HepG2 (cell line): ENCODE measurements around the gene ZNF629. TPM values are rescaled to one million over a fixed set of nuclear protein-coding genes. Genes with fewer than 3 reads are reported as not detected.

Source experiments
- ARHGAP35 ChIP-seq: sonication (generic); formaldehyde crosslinking; IDR thresholded peaks from 2 replicates; pipeline ENCODE4 v1.9.0; 2022; ENCODE audit warnings: mild to moderate bottlenecking, inconsistent platforms, moderate library complexity, missing genetic modification reagents, borderline replicate concordance
- ETV6 ChIP-seq: sonication (generic); formaldehyde crosslinking; conservative IDR thresholded peaks from 2 replicates; pipeline ENCODE4 v1.4.0; 2020; ENCODE audit warnings: missing genetic modification reagents
- HNF1B ChIP-seq: sonication (generic); formaldehyde crosslinking; IDR thresholded peaks from 2 replicates; pipeline ENCODE4 v1.5.1; 2020; ENCODE audit warnings: mild to moderate bottlenecking, moderate library complexity, missing genetic modification reagents
- MED8 ChIP-seq: sonication (generic); formaldehyde crosslinking; IDR thresholded peaks from 2 replicates; pipeline ENCODE4 v1.8.1; 2023; ENCODE audit warnings: mild to moderate bottlenecking, missing genetic modification reagents; ENCODE audit not compliant: insufficient replicate concordance
- REPIN1 ChIP-seq: sonication (generic); formaldehyde crosslinking; IDR thresholded peaks from 2 replicates; pipeline ENCODE4 v1.8.0; 2022; ENCODE audit warnings: missing genetic modification reagents, low read depth, mild to moderate bottlenecking, borderline replicate concordance
- TP53 ChIP-seq: sonication (generic); formaldehyde crosslinking; conservative IDR thresholded peaks from 2 replicates; pipeline ENCODE4 v1.4.0; 2020; ENCODE audit warnings: missing genetic modification reagents
- TRIM22 ChIP-seq: fragments of 450-650 bp; IDR thresholded peaks from 2 replicates; pipeline ENCODE4 v1.6.1; 2017
- USF2 ChIP-seq, 2 experiments: sonication (generic) in 1 of 2; formaldehyde crosslinking in 1 of 2; IDR thresholded peaks; 2 replicates each; pipeline versions ENCODE4 v1.5.1 to v1.6.1; 2011 to 2020; ENCODE audit warnings: borderline replicate concordance in 1 of 2, low read depth in 1 of 2, low read length in 1 of 2, mild to moderate bottlenecking in 1 of 2, missing genetic modification reagents in 1 of 2, moderate library complexity in 1 of 2
- ZNF180 ChIP-seq: sonication (generic); formaldehyde crosslinking; IDR thresholded peaks from 2 replicates; pipeline ENCODE4 v1.4.0; 2020; ENCODE audit warnings: low read depth, missing genetic modification reagents, borderline replicate concordance
- ZNF432 ChIP-seq: sonication (generic); formaldehyde crosslinking; IDR thresholded peaks from 2 replicates; pipeline ENCODE4 v1.5.0; 2020; ENCODE audit warnings: missing genetic modification reagents, mild to moderate bottlenecking, borderline replicate concordance
- ZNF703 ChIP-seq: sonication (generic); formaldehyde crosslinking; IDR thresholded peaks from 2 replicates; pipeline ENCODE4 v1.5.1; 2020; ENCODE audit warnings: missing genetic modification reagents, mild to moderate bottlenecking, moderate library complexity, borderline replicate concordance
- ZNF704 ChIP-seq: sonication (generic); formaldehyde crosslinking; IDR thresholded peaks from 2 replicates; pipeline ENCODE4 v1.8.1; 2023; ENCODE audit warnings: mild to moderate bottlenecking, inconsistent platforms, moderate library complexity, missing genetic modification reagents, borderline replicate concordance
- polyA plus RNA-seq, 8 experiments: library from polyadenylated mRNA; depleted of rRNA in 3 of 8; stranded (reverse) in 7 of 8; unstranded in 1 of 8; fragments of >200 nt; fragmentation: Illumina TruSeq in 4 of 8; extraction: Trizol in 4 of 8; gene quantifications; 2 replicates each; pipeline versions ENCODE4 v1.2.1 to v1.2.3, GENCODE V29; 2011 to 2016; ENCODE audit warnings: low read depth in 4 of 8, missing spikeins in 1 of 8, mixed read lengths in 1 of 8; ENCODE audit not compliant: insufficient read depth in 1 of 8
- total RNA-seq, 5 experiments: library from RNA; depleted of rRNA; stranded (reverse); fragments of >200 nt; fragmentation: Illumina TruSeq; extraction: Trizol; gene quantifications; 2 replicates each; pipeline ENCODE4 v1.2.3, GENCODE V29; 2016; ENCODE audit warnings: low read depth in 1 of 5
- TF ChIP-seq, protein P1 (sequence below): sonication (generic); formaldehyde crosslinking; IDR thresholded peaks from 2 replicates; pipeline ENCODE4 v1.5.0; 2020; ENCODE audit warnings: mild to moderate bottlenecking, missing genetic modification reagents, borderline replicate concordance
- TF ChIP-seq, protein P2 (sequence below): sonication (generic); formaldehyde crosslinking; IDR thresholded peaks from 2 replicates; pipeline ENCODE4; 2020; ENCODE audit warnings: missing genetic modification reagents, mild to moderate bottlenecking, borderline replicate concordance

The ZNF629 gene
- total and polyA plus RNA-seq, 2 of the 13 experiments (the other 11 are each of a cell fraction or from before 2014, with no cell fraction given) = 6.1 to 16.5 TPM

DNA sequence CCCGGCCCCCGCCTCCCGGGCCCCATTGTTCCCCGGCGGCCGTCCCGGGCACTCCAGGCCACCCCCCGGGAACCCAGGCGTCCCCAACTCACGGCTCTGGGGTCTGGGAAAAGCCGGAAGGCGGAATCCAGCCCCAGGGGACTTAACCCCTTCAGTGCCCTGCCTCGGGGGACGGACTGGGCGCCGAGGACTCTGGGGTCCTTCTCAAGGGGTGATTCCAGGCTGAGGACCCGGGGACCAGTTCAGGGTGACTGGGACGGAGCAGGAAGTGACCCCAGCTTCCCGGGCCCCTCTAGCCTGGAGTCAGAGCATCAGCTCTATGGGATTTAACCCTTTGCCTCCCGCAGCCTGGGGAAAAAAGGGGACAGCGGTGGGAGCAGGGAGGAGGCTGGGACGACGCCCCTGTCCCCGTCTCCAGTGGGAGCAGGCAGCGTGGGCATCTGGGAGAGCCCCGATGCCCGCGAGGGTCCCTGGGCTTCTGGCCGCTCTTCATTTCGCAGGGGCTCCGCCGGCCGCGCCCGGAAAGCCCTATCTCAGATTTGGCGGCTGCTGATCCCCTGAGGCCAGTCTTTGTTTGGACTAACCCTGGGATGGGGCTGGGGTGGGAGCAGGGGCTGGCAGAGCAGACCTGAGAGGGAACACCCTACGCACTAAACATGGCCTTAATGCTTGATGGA is at the start of gene ZNF629 (continued):
- TF ChIP-seq USF2 (IDR thresholded peaks at IDR 0.05; ENCODE audit: low read depth, low read length) (no peak), USF2 (CRISPR knock-in tag; IDR thresholded peaks at IDR 0.05; ENCODE audit: borderline replicate concordance) (no peak), HNF1B (CRISPR knock-in tag) (0 out of 2 replicates have a peak, but pooled peaks have one; percentile 30), ZNF180 (no peak), REPIN1 (peak; percentile 58; the same call in 1 of the 2 replicates), TRIM22 (no peak), ZNF432 (CRISPR knock-in tag) (no peak), ETV6 (peak; percentile 82), ZNF704 (CRISPR knock-in tag) (no peak), MED8 (CRISPR knock-in tag) (peak; percentile 57), TP53 (CRISPR knock-in tag) (no peak), ARHGAP35 (CRISPR knock-in tag) (peak; percentile 82; the same call in 1 of the 2 replicates), ZNF703 (peak; percentile 94; the same call in 1 of the 2 replicates)
- TF ChIP-seq, protein P1, sequence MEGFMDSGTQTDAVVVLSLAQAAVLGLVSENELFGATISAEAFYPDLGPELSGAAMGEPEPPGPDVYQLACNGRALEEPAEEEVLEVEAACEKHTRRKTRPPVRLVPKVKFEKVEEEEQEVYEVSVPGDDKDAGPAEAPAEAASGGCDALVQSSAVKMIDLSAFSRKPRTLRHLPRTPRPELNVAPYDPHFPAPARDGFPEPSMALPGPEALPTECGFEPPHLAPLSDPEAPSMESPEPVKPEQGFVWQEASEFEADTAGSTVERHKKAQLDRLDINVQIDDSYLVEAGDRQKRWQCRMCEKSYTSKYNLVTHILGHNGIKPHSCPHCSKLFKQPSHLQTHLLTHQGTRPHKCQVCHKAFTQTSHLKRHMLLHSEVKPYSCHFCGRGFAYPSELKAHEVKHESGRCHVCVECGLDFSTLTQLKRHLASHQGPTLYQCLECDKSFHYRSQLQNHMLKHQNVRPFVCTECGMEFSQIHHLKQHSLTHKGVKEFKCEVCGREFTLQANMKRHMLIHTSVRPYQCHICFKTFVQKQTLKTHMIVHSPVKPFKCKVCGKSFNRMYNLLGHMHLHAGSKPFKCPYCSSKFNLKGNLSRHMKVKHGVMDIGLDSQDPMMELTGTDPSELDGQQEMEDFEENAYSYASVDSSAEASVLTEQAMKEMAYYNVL (CRISPR knock-in tag) = no peak; the same call in 1 of the 2 replicates
- TF ChIP-seq, protein P2, sequence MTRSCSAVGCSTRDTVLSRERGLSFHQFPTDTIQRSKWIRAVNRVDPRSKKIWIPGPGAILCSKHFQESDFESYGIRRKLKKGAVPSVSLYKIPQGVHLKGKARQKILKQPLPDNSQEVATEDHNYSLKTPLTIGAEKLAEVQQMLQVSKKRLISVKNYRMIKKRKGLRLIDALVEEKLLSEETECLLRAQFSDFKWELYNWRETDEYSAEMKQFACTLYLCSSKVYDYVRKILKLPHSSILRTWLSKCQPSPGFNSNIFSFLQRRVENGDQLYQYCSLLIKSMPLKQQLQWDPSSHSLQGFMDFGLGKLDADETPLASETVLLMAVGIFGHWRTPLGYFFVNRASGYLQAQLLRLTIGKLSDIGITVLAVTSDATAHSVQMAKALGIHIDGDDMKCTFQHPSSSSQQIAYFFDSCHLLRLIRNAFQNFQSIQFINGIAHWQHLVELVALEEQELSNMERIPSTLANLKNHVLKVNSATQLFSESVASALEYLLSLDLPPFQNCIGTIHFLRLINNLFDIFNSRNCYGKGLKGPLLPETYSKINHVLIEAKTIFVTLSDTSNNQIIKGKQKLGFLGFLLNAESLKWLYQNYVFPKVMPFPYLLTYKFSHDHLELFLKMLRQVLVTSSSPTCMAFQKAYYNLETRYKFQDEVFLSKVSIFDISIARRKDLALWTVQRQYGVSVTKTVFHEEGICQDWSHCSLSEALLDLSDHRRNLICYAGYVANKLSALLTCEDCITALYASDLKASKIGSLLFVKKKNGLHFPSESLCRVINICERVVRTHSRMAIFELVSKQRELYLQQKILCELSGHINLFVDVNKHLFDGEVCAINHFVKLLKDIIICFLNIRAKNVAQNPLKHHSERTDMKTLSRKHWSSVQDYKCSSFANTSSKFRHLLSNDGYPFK (CRISPR knock-in tag) = peak; percentile 77; the same call in 1 of the 2 replicates
